Measurements from ENCODE around the gene CLASRP.

CLASRP gene

DNA sequence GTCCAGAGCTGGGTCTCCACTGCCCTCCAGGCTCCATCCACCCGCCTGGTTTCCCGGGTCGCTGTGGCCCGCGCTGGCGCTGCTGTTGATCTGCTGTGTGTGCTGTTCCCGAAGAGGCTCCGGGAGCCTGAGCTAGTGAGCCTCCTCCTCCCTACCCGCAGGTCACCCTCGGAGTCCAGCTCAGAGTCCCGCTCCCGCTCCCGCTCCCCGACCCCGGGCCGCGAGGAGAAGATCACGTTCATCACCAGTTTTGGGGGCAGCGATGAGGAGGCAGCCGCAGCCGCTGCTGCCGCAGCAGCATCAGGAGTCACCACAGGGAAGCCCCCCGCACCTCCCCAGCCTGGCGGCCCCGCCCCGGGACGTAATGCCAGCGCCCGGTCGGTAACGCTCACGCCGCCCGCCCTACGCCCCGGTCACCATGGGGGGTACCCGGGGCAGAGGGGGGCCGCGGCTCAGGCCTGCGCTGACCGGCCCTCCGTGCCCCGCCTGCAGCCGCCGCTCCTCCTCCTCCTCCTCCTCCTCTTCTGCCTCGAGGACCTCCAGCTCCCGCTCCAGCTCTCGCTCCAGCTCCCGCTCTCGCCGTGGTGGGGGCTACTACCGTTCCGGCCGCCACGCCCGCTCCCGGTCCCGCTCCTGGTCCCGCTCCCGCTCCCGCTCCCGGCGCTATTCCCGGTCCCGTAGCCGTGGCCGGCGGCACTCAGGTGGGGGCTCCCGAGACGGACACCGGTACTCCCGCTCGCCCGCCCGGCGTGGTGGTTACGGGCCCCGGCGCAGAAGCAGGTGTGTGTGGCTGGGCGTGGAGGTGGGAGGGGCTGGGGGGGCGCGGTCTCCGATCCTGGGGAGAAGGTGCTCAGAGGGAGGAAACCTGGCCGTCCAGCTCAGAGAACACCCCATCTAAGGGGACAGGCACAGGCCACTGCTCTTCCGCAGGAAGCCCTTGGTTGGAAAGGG is 25.3 kb downstream of the CLASRP start:
- DNase-seq, result no peak

DNA sequence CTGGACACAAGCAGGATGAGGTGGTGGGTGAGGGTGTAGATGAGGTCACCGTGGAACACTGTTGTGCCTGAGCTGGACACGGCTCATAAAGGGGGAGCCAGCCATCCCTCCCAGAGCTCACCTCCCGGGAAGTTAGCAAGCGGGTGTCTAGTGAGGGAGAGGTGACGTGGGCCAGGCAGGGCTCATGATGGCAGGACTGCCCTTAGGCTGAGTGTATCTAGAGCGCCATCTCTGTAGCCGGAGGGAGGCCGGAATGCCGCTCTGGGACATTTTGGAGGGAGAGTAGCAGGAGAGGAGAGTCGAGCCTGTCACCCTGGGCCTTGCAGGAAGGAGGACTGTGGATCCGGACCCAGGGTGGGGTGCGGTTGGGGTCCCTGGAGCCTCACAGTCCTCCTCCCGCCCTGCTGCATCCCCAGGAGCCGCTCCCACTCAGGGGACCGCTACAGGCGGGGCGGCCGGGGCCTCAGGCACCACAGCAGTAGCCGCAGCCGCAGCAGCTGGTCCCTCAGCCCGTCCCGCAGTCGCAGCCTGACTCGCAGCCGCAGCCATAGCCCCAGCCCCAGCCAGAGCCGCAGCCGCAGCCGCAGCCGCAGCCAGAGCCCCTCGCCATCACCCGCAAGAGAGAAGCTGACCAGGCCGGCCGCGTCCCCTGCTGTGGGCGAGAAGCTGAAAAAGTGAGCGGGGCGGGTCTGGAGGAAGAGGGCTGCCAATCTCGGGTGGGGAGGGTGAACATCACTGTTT is 28.2 kb downstream of the CLASRP start:
- DNase-seq, result no peak

DNA sequence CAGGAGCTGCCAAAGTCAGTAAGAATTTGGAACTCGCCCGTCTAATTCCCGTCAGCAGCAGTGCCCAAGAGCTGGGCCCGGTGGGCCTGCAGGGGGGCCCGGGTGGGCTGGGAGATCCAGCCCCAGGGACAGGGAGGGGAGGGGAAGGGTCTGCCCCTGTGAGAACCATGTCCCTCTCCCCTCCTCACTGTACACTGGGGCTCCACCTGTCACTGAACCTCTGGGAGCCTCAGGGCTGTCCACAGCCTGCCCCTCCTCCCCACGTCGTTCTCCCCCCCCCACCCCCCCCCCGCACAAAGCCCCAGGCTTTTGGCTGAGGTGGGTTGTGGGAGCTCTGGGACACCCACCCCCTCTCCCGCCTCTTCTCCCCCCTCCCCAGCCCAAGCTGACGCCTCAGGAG is 29.2 kb downstream of the CLASRP start:
- DNase-seq, result no peak

DNA sequence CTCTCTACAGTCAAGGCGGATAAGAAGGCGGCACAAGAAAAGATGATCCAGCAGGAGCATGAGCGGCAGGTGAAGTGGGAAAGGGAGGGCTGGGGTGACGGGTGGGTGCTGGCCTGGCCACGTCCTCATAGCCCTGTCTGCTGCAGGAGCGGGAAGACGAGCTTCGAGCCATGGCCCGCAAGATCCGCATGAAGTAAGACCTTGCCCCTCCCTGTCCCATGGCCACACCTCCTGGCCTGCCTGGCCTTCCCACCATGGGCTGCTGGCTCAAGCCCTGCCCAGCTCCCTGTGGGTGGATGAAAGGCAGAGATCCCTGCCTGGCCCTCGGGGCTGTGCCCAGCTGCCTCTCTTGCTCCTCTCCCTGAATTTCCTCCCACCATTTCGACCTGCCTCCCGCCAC is 30.2 kb downstream of the CLASRP start:
- DNase-seq, result no peak

DNA sequence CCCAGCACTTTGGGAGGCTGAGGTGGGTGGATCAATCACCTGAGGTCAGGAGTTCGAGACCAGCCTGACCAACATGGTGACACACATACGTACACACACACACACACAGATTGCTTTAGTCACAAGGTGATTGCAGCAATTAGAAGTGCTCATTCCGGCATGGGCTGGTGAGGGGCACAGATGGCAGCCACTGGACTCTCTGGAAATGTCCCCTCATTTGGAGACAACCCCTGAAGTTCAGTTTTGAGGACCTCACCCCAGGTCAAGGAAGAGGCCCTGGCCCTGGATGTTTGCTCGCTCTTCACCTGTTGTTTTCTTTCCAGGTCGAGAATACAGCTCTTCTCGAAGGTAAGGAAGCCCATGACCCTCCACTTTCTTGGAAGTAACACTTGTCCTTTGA is 31.4 kb downstream of the CLASRP start:
- DNase-seq, result no peak

DNA sequence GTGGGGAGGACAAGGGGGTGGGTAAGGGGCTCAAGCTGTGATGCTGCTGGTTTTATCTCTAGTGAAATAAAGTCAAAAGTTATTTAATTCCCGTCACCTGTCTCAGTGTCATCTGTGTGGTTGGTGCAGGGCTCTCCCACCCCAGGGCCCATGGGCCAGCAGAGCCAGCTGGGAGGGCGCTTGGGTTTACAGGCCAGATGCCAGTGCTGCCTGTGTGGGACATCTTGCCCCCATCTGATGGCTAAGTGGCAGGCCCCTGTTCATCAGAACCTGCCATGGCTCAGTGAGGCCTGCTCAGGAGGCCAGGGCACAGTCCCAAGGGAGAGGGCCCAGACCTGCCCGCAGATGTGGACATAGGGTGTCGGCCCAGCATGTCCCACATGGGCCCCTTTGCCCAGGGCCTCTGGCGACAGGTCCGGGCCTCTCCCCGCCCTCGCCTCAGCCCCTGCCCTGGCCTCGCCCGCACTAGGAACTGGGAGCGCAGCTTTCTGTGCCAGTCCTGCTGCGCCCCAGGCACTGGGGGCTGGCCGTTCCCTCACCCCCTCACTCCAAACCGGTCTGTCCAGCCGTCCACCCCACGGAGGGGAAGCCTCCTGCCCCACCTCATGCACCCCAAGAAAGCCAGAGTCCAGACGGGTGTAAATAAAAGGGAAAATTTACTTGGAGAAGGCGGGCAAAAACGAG is 32.2 kb downstream of the CLASRP start:
- DNase-seq, result no peak

DNA sequence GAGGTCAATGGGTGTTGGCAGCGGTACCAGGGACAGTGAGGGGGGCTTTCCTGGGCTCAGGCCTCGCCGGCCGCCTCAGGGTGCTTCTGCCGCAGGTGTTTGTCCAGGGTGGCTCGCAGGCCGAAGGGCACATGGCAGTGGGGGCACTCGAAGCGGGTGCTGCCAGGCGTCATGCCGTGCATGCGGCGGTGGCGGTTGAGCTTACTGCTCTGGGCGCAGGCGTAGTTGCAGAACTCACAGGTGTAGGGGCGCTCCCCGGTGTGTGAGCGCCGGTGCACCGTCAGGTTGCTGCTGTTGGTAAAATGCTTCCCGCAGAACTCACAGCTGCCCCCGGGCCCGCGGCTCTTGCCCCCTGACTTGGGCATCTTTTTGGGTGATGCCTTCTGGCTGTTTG is 32.7 kb downstream of the CLASRP start:
- no peak for DNase-seq

DNA sequence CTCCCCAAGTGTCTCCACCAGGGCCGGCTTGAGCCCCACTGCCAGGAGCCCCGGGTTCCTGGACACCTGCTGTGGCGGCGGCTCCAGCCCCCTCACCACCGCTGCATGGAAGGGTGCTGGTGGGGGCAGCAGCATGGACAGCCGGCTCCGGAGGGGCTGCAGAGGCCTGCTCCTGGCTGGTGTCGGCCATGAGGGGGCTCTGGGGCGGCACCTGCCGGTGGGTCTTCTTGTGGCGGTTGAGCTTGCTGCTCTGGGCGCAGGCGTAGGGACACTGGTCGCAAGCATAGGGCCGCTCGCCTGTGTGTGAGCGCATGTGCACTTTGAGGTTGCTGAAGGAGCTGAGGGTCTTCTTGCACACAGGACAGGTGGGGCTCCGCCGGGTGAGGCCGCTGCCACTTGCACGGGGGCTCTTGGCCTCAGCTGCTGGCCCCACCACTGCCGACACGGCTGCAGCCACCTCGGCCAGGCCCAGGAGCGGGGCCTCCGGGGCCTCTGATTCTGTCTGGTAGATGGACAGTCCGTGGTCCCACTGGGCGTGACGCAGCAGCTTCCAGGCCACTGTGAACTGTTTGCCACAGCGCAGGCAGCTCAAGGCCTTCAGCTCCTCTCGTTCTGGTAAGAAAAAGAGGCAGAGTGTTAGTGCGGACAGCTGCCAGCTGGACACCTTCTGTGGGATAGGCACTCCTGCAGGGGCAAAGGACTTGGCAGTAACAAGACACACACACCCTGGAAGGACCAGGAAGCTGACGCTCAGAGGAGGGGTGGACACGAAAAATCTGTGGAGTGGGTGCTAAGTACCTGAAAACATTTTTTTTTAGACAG is 33.3 kb downstream of the CLASRP start:
- DNase-seq, result no peak

DNA sequence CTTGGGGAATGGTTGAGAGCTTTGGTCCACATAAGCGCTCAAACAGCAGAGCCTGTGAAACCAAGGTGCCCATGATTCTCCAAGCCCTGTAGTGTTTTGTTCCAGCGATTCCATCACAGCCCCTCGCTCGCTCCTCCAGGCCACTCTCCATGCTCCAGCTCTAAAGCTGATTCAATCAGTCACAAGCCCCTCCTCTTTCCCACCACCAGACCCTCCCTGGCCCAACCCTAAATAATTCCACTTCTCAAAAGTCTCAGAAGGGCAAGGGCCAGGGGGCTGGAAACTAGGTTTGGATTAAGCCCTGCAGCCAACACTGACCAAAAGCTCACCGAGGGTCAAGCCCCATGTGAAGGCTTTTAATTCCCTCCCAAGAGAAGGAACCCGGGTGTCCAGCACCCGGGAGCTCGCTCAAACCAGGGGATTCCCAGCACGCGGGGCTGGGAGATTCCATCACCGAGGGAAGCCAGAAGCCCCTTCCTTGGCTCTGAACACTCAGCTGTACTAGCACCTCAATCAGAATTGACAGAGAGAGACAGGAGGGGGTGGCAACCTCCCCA is 36.0 kb downstream of the CLASRP start:
- no peak for DNase-seq

DNA sequence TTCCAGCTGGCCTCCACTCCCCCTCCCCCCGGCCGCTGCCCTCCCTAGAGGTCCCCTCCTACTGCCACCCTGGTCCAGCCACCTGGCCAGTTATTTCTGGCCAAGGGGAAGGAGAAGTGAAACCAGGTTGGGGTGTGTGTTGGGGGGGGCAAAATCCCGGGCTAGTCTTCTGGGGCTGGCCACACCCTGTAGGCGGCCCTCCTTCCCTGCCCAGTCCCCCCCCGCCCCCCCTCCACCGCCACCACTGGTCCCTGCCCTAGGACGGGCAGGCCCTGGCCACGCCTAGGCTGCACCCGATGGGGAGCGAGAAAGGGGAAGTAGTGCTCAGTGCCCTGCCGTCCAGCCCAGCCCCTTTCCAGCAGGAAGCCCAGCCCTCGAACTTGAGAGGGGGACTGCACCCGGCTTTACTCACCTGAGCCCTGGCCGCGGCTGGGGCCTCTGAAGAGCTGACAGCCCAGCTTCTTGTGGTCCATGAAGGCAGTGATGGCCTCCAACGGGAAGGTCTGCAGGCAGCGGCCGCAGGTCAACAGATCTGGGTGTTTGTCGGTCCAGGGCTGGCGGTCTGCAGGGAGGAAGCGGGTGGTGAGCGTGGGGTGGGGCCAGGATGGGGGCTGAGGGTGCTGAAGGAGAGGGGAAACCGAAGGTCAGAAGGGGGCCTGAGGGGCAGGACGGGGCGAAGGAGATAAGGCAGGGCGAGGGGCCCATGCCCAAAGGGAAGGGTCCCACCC is 36.6 kb downstream of the CLASRP start:
- DNase-seq, result peak; percentile 62

DNA sequence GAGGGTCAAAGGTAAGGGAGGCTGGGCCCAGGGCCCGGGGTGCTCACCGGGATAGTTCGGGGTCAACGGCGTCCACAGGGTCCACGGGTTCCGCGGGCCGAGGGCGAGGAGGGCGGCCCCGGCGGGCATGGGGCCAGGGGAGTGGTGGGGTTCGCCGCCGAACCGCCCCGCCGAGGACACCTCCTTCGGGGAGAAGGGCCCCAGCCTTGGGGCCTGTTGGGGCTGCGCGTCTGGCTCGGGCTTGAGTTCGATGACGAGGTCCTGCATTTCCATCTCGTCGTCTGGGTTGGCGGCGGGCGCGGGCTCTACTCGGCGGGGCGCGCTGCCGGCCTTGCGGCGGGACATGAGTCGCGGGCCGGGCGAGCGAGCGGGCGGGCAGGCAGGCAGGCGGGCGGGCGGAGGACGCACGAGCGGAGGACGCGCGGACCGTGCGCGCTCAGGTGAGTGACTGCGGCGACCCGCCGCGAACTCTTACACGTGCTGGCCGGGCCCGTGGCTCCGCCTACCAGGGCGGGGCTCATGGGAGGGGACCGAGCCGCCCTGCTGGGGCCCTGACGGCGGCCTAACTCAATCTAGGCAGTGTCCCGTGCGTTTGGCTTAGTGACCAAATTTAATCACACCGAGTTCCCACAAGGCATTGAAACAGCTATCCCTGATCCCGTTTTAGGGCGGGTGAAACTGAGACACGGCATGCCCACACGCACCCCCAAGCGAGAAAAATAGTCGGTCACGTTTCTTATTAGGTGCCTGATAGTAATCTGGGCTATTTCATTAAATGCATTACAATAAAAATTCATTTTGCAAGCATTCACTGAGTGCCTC is 37.4 kb downstream of the CLASRP start, which contains the start of gene ZNF296:
Gene ZNF296 (minus strand): TSS at position 450 of the 822 bp plus-strand sequence. CDS start 105 bp downstream, at position 345.
- DNase-seq, result peak; percentile 80

DNA sequence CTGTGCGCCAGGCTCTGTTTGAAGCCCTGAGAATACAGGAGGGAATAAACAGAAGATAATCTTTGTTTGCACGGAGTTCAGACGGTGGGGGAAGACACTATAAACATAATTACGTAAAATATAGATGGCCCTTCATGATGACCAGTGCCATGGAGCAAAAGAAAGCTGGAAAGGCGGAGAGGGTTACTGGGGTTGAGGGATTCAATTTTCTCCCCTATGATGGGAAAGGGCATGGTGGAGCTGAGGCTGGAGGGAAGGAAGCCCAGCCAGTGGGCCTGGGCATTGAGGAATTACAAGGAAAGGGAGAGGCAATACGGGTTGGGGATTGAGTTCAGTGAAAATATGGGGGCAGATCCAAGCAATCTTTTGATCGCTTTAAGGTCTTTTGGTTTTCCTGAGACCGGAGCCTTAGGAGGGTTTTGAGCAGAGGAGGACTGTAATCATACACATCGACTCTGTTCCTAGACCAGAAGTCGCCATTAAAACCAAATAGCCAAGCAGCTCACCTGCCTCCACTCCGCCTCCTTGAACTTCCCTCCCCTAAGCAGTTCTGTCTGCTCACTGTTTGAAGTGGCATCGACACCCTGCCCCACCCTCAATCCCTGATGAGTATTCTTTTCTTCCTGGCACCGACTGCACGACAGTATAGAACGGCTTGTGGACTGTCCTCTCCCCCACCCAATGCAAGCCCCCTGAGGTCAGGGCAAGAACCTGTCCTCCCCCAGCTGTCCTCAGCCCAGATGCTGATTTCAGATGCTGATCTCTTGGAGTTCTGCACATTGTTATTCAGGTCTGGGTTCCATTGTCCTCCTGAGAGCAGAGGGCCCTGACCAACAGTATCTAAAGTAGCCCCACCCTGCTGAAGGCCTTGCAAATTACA is 38.2 kb downstream of the CLASRP start:
- DNase-seq, result peak; percentile 20

DNA sequence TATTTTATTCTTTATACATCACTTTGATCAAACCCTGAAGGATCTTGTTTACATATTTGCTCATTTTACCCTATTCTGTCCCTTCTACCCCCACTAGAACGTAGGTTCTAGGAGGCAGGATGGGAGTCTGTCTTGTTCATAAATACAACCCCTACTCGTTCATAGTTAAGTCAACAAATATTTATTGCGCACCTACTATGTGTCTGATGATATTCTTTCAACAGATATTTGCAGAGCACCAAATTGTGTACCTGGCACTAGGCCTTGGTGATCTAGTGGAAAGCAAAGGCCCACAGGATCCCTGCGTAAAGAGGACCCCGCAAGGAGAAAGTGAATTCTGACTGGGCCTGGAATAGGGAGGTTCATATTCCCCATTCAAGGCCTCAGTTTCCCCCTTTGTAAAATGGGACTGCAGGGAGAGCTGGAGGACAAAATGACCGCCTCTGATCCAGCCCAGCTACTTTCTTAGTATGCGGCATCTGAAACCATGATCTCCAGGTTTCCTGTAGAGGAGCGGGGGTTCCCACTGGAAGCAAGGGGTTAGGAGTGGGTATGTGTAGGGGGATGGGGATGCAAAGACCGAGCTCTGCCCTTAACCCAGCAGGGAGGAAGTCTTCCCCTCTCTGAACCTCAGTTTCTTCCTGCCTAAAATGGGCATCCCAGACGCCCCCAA is 39.7 kb downstream of the CLASRP start:
- DNase-seq, result no peak

DNA sequence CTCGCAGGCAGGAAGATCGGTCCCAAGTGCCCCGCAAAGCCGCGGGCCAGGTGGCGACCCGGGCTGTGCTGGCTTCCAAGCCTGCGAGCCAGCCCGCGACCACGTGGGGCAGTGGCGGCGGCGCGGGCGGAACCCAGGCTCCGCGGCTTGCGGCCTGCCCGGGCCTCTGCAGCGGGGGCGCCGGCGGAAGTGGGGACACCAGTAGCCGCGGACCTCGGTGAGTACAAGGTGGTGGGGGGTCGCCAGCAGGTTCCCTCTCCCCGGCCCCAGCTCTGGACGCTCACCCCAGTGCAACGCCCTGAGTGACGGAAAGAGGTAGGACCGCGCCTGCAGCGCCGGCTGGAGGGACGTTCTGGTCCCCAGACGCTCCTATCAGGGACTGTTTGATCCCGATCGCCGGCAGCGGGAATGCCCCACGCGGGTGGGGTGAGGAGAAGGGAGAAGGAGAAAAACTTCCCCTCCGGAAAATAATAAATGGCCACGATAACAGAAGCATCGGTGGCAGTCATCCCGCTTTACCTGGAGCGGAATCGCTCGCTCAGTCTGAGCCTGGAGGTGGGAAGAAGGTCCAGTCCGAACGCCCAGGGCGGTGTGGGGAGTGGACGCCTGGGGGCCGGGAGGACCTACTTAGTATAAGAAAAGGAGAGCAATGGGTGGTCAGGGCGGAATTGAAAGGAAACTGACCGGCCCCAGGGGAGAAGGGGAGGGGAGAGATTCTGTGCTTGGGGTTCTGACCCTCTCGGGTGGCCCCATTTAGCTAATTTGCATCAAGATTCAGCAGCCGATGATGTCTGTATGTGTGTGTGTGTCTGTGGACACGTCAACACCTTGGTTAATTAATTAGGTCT is 40.4 kb downstream of the CLASRP start, which contains the start of gene GEMIN7:
Gene GEMIN7 (plus strand): TSS at position 198 of the 848 bp plus-strand sequence. CDS start 10,855 bp downstream, outside the sequence.
- peak; percentile 80 for DNase-seq

DNA sequence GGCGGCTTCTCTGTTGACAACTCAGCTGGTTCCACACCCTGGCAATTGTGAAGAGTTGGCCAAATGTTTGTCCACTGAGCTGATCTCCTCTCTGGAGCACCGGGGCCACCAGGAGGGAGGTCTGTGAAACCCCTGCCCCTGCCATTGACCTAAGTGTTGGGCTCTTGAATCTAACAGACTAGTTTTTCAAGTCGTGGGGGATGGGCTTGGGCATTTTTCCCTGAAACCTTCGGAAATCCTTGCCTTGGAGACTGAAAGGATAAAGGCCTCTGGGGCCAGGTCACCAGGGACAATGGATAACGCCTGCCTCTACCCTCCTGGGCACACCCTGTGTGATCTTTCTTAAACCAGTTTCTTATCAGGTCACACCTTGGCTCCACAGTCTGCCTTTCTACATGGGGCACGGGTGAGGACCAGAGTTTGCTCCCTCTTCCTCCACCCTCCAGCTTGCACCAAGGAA is 41.1 kb downstream of the CLASRP start:
- DNase-seq, result no peak

DNA sequence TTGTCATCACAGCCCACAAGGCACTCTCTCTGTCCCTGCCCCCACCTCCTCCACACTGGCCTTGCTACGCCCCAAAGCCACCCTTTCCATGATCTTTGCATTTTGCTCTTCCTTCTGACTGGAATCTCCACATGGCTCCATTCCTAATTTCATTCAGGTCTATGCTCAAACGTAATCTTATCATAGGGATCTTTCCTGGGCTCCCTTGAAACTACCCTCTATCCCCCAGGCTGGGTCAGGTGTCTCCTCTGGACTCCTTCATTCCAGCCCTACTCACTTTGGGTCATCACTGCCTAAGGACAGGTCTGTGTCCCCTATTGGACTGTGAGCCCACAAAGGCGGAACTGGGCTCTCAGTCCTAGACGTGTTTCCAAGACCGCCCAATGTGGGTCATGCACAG is 43.3 kb downstream of the CLASRP start:
- DNase-seq, result no peak

DNA sequence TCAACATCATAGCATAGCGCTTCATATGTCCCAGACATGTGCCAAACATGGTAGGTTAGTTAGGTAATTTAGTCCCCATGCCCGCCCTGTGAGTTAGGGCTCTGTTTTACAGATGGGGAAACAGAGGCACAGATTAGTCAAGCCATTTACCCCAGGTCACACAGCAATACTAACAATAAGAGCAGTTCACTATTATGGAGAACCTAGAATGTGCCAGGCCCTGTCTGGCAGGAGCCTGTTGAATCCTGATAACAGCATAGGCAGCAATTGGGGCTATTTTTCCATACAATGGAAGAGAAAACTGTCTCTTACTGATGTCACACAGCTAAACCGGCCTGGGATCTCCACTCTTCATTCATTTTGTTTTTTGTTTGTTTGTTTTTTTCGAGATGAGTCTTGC is 47.6 kb downstream of the CLASRP start:
- no peak for DNase-seq

DNA sequence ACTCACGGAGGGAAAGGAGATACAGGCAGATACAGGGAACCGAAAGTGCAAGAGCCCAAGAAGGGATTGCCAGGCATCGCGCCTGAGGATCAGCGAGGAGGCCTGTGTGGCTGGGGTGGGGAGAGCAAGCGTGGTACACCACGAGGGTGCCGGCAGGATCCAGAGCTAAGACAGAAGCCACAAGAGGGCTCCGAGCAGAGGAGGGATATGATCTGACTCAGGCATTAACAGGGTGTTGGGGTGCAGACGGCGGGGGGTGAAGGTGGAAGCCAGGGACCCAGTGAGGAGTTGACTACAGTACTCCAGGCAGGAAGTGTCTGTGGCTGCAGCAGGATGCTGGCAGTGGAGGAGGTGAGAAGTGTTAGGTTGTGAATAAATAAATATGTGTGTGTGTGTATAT is 48.7 kb downstream of the CLASRP start:
- peak; percentile 86 for DNase-seq

Measured in CD4-positive, alpha-beta T cell treated with Interleukin-17A for 1 hour (primary cell).